HG02943 (cell line): ENCODE results near the gene NAAA.
"Not testable (repeated sequence)": the region's sequence is repeated elsewhere in the genome, so short reads cannot be mapped to it uniquely, and the experiment has no call there.

Experiments
- ATAC-seq: cut with Tn5 transposase; IDR thresholded peaks from one replicate; pipeline ENCODE4 v1.9.1; 2021; ENCODE audit warnings: mild to moderate bottlenecking, low read depth, moderate library complexity; ENCODE audit not compliant: unreplicated experiment

Gene NAAA

GRCh38 chr4:75940692-75941253 is at the start of gene NAAA:
NAAA (minus strand) TSS chr4:75941013; CDS start chr4:75940949, 64 bp downstream.
- peak; percentile 58 for ATAC-seq

GRCh38 chr4:75989846-75990528 is 49.2 kb upstream of the NAAA start:
- no peak for ATAC-seq

GRCh38 chr4:75985116-75985515 is 44.3 kb upstream of the NAAA start:
- no peak for ATAC-seq

GRCh38 chr4:75980576-75980975 is 39.8 kb upstream of the NAAA start:
- no peak for ATAC-seq

DNA sequence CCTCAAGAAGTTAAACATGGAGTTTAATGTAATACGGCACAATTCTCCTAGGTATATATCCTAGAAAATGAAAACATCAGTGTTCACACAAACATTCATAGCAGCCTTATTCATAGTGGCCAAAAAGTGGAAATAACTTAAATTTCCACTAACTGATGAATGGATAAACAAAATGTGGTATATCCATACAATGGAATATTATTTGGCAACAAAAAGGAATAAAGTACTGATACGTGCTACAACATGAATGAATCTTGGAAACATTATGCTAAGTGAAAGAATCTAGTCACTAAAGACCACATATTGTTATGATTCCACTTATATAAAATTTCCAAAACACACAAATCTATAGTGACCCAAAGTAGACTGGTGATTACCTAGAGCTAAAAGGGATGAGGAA is 35.4 kb upstream of the NAAA start:
- no peak for ATAC-seq

- ATAC-seq: no peak
These were observed 33.0 kb upstream of the NAAA start for GRCh38 chr4:75973766-75974165.

DNA sequence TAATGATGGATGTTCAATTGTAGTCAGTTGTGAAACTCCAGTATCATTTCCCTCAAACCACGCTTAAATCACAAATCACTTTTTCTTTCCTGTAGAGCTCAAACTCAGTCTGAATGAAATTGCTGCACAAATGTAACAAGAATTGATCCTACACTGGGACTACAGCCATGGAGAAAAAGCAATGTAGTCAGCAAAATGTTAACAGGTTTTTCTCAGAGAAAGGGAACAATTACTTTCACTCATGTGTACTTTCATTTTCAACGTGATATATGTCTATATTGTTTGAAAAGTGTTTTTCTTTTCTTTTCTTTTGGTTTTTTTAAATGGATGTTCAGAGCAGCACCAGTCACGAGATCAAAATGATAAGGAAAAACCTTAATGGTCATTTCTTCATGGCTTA is 27.3 kb upstream of the NAAA start:
- ATAC-seq: no peak

GRCh38 chr4:75963558-75963957 is 22.7 kb upstream of the NAAA start:
- ATAC-seq: no peak

DNA sequence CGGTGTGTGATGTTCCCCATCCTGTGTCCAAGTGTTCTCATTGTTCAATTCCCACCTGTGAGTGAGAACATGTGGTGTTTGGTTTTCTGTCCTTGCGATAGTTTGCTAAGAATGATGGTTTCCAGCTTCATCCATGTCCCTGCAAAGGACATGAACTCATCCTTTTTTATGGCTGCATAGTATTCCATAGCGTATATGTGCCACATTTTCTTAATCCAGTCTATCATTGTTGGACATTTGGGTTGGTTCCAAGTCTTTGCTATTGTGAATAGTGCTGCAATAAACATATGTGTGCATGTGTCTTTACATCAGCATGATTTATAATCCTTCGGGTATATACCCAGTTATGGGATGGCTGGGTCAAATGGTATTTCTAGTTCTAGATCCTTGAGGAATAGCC is 21.3 kb upstream of the NAAA start:
- not testable (repeated sequence) for ATAC-seq

GRCh38 chr4:75958546-75958945 is 17.7 kb upstream of the NAAA start:
- not testable (repeated sequence) for ATAC-seq

GRCh38 chr4:75954811-75955210 is 14.0 kb upstream of the NAAA start:
- not testable (repeated sequence) for ATAC-seq

- no peak for ATAC-seq
These were observed 12.7 kb upstream of the NAAA start for GRCh38 chr4:75953509-75953908.

- ATAC-seq: no peak
These were observed 9.5 kb upstream of the NAAA start for GRCh38 chr4:75950213-75950815.

GRCh38 chr4:75948822-75949444 is 8.1 kb upstream of the NAAA start:
- ATAC-seq: peak; percentile 55

GRCh38 chr4:75939890-75940691 is 722 bp downstream of the NAAA start:
- ATAC-seq: peak; percentile 65

DNA sequence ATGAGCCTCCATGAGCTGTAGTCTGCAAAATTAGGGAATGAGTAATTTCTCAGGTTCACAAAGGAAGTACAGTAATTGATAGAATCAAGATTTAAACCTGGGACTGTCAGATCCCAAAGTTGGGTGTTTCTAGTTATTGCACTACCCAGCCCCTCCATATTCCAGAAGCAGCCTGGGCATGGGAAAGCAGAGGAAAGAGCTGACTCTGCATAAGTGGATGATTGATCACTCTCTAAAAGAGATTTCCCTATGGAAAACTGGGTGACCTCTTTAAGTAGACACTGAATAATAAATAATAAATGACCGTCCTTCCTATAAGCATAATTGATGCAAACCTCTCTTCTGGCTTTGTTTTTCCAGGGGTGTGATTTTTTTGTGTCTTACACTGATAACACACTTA is 5.2 kb downstream of the NAAA start:
- ATAC-seq: no peak

DNA sequence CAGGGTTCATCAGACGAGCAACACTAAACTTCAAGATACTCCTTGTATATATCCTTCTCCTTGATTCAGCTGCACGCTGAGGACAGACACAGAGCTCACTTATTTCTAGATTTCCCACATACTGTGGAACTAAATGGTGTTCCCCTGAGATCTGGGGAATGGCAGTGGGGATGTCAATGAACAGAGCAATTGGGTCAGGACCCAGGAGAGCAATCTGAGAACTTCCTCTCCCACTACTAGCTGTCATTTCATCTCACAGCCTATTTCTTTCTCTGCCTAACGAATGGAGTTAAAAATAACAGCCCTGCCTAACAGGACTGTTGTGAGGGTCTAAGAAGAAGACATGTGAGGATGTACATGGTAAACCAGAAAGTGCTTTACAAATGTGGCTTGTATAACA is 10.7 kb downstream of the NAAA start:
- no peak for ATAC-seq

GRCh38 chr4:75924916-75925315 is 15.9 kb downstream of the NAAA start:
- ATAC-seq: not testable (repeated sequence)

- no peak for ATAC-seq
These were observed 16.4 kb downstream of the NAAA start for GRCh38 chr4:75924309-75924827.

GRCh38 chr4:75922588-75922987 is 18.2 kb downstream of the NAAA start:
- no peak for ATAC-seq

GRCh38 chr4:75921910-75922309 is 18.9 kb downstream of the NAAA start:
- no peak for ATAC-seq
